ENCODE data around the gene C1QTNF12.

The C1QTNF12 gene

GRCh38 chr1:1242461-1243265, 3.9 kb downstream of the C1QTNF12 start:
- TF ChIP-seq CTCF (IDR thresholded peaks at IDR 0.05; ENCODE audit: low read length) (no peak), EZH2 (IDR thresholded peaks at IDR 0.05; ENCODE audit: borderline replicate concordance, low read length) (no peak)
- peaks cover 30% of the 10 kb centered on the region; the same call in 1 of the 2 replicates for H3K27me3 ChIP-seq (ENCODE audit: insufficient read depth, low read length)
- H2AFZ ChIP-seq (ENCODE audit: low read length): no peak overlapping the region
- no peak overlapping the region for H3K4me2 ChIP-seq (ENCODE audit: low read length)
- H3F3A ChIP-seq (ENCODE audit: insufficient read depth, low read length): no peaks in the 10 kb centered on the region
- H3K4me3 ChIP-seq (ENCODE audit: low read depth, low read length, poor library complexity, severe bottlenecking): no peak overlapping the region
- H4K20me1 ChIP-seq (ENCODE audit: insufficient read depth, low read length): no peaks in the 10 kb centered on the region
- H3K79me2 ChIP-seq (ENCODE audit: insufficient read depth, low read length): no peaks in the 10 kb centered on the region
- H3K27ac ChIP-seq (ENCODE audit: low read depth, low read length, poor library complexity, severe bottlenecking): no peak overlapping the region
- no peaks in the 10 kb centered on the region for H3K9me3 ChIP-seq (ENCODE audit: low read length)
- H3K4me1 ChIP-seq (ENCODE audit: insufficient read depth, low read length, severe bottlenecking): no peaks in the 10 kb centered on the region
- no peaks in the 10 kb centered on the region for H3K36me3 ChIP-seq (ENCODE audit: insufficient read depth, low read length)
- no peaks in the 10 kb centered on the region for H3K9me2 ChIP-seq (ENCODE audit: low read depth, low read length)
- no peak overlapping the region for H3K9ac ChIP-seq (ENCODE audit: low read length)

GRCh38 chr1:1241588-1242219, 4.8 kb downstream of the C1QTNF12 start:
- H2AFZ ChIP-seq (ENCODE audit: low read length): no peak overlapping the region
- H3K4me1 ChIP-seq (ENCODE audit: insufficient read depth, low read length, severe bottlenecking): no peaks in the 10 kb centered on the region
- peaks cover 27% of the 10 kb centered on the region; the same call in 1 of the 2 replicates for H3K27me3 ChIP-seq (ENCODE audit: insufficient read depth, low read length)
- no peak overlapping the region for H3K4me3 ChIP-seq (ENCODE audit: low read depth, low read length, poor library complexity, severe bottlenecking)
- no peaks in the 10 kb centered on the region for H3K9me3 ChIP-seq (ENCODE audit: low read length)
- no peaks in the 10 kb centered on the region for H3F3A ChIP-seq (ENCODE audit: insufficient read depth, low read length)
- no peaks in the 10 kb centered on the region for H3K9me2 ChIP-seq (ENCODE audit: low read depth, low read length)
- TF ChIP-seq CTCF (IDR thresholded peaks at IDR 0.05; ENCODE audit: low read length) (no peak), EZH2 (IDR thresholded peaks at IDR 0.05; ENCODE audit: borderline replicate concordance, low read length) (no peak)
- H4K20me1 ChIP-seq (ENCODE audit: insufficient read depth, low read length): no peaks in the 10 kb centered on the region
- H3K9ac ChIP-seq (ENCODE audit: low read length): no peak overlapping the region
- H3K4me2 ChIP-seq (ENCODE audit: low read length): no peak overlapping the region
- H3K27ac ChIP-seq (ENCODE audit: low read depth, low read length, poor library complexity, severe bottlenecking): no peak overlapping the region
- no peaks in the 10 kb centered on the region for H3K79me2 ChIP-seq (ENCODE audit: insufficient read depth, low read length)
- H3K36me3 ChIP-seq (ENCODE audit: insufficient read depth, low read length): no peaks in the 10 kb centered on the region

- Histone ChIP-seq H3K9me2 (ENCODE audit: low read depth, low read length) (no peaks in the 10 kb centered on the region), H3K4me2 (ENCODE audit: low read length) (no peak overlapping the region), H4K20me1 (ENCODE audit: insufficient read depth, low read length) (no peaks in the 10 kb centered on the region), H3K9ac (ENCODE audit: low read length) (no peak overlapping the region), H3K79me2 (ENCODE audit: insufficient read depth, low read length) (no peaks in the 10 kb centered on the region), H3K36me3 (ENCODE audit: insufficient read depth, low read length) (no peaks in the 10 kb centered on the region), H2AFZ (ENCODE audit: low read length) (no peak overlapping the region), H3K4me3 (ENCODE audit: low read depth, low read length, poor library complexity, severe bottlenecking) (no peak overlapping the region), H3K9me3 (ENCODE audit: low read length) (no peaks in the 10 kb centered on the region), H3K4me1 (ENCODE audit: insufficient read depth, low read length, severe bottlenecking) (no peaks in the 10 kb centered on the region), H3K27ac (ENCODE audit: low read depth, low read length, poor library complexity, severe bottlenecking) (no peak overlapping the region), H3F3A (ENCODE audit: insufficient read depth, low read length) (no peaks in the 10 kb centered on the region), H3K27me3 (ENCODE audit: insufficient read depth, low read length) (peaks cover 27% of the 10 kb centered on the region; the same call in 1 of the 2 replicates)
- TF ChIP-seq CTCF (IDR thresholded peaks at IDR 0.05; ENCODE audit: low read length) (no peak), EZH2 (IDR thresholded peaks at IDR 0.05; ENCODE audit: borderline replicate concordance, low read length) (no peak)
These were observed 5.5 kb downstream of the C1QTNF12 start for GRCh38 chr1:1240822-1241587.

All from OCI-LY1 (cell line).